Retina (tissue), 1 donor: Measurements from ENCODE around the gene THSD7A.
A peak's percentile ranks its signal among the peaks of the same experiment; 100 is the strongest.

Experiments used
- DNase-seq: peaks from one replicate; pipeline ENCODE4 v3.0.0-alpha.2; 2016

Gene THSD7A, protein sequence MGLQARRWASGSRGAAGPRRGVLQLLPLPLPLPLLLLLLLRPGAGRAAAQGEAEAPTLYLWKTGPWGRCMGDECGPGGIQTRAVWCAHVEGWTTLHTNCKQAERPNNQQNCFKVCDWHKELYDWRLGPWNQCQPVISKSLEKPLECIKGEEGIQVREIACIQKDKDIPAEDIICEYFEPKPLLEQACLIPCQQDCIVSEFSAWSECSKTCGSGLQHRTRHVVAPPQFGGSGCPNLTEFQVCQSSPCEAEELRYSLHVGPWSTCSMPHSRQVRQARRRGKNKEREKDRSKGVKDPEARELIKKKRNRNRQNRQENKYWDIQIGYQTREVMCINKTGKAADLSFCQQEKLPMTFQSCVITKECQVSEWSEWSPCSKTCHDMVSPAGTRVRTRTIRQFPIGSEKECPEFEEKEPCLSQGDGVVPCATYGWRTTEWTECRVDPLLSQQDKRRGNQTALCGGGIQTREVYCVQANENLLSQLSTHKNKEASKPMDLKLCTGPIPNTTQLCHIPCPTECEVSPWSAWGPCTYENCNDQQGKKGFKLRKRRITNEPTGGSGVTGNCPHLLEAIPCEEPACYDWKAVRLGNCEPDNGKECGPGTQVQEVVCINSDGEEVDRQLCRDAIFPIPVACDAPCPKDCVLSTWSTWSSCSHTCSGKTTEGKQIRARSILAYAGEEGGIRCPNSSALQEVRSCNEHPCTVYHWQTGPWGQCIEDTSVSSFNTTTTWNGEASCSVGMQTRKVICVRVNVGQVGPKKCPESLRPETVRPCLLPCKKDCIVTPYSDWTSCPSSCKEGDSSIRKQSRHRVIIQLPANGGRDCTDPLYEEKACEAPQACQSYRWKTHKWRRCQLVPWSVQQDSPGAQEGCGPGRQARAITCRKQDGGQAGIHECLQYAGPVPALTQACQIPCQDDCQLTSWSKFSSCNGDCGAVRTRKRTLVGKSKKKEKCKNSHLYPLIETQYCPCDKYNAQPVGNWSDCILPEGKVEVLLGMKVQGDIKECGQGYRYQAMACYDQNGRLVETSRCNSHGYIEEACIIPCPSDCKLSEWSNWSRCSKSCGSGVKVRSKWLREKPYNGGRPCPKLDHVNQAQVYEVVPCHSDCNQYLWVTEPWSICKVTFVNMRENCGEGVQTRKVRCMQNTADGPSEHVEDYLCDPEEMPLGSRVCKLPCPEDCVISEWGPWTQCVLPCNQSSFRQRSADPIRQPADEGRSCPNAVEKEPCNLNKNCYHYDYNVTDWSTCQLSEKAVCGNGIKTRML (N-terminal part only)

DNA sequence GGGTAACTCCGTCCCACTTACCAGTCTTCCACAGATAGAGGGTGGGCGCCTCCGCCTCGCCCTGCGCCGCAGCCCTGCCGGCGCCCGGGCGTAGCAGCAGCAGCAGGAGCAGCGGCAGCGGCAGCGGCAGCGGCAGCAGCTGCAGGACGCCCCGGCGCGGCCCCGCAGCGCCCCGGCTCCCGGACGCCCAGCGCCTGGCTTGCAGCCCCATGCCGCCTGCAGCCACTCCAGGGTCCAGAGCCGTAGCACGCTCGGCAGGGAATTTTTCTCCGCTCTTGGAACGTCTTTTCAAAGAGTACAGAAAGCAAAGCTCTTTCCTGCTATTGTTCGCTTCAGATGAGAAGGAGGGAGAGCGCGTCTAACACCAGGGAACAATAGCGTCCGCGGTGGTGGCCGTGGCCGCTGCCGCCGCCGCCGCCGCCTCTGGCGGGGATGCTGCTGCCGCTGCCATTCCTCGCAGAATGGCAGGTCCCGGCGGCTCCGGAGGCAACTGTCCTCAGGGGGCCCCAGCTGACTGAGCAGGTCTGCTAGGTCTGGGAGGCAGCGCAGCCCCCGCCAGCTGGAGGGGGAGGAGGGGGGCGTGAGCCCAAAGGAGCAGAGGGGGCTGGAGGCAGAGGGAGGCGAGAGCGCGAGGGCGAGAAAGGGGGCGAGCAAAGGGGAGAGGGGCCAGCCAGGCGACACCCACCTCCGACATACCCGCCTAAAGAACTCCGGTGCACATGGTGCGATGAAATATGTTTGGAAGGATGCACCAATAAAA is at the start of gene THSD7A:
TSS of gene THSD7A (minus strand) at position 463 of the 760 bp plus-strand sequence. CDS start at position 211, 252 bp downstream.
- DNase-seq: peak; percentile 95

DNA sequence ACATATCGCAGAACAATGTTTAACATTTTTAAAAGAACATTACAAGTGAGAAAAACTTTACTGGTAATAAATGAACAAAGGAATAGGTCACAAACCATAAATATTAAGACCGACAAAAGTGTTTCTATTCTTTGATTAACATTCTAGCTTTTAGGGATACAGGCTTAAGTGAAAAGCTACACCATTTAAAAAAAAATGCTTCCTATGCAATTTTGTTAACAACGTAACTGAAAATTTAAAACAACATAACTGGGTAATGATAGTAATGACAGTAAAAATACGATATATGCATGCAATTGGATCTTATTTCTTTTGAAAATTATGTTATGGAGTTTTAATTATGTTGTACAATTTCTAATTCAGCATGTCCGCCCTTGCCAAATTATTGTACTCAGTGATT is 49.7 kb upstream of the THSD7A start:
- DNase-seq: no peak

DNA sequence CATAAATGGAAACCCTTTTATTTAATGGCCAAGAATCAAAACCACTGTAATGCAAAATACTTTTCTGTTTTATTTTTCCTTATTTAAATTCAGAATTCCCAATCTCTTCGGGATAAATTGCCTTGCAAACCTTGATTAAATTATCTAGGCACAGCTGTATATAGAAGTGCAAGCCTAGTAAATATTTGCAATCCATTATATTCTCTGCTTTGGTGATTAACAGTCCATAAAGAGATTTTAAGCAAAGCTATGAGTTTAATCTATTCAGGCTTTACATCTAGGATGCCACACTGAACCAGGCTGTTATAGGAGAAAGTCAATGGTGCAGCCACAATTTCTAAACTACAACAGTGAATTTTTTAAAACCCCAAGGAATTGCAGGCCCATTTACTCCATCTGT is 43.6 kb upstream of the THSD7A start:
- DNase-seq: no peak

DNA sequence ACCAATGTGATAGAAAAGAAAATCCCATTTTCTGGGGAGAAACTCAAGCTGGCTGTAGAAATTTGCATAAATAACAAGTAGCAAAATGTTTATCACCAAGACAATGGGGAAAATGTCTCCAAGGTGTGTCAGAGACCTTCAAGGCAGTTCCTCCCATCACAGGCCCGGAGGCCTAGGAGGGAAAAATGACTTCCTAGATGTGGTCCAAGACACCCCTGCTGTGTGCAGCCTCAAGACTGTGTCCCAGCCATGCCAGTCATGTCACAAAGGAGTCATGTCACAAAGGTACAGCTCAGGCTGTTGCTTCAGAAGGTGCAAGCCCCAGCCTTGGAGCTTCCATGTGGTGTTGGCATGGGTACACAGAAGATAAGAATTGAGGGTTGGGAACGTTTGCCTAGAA is 33.7 kb upstream of the THSD7A start:
- no peak for DNase-seq

DNA sequence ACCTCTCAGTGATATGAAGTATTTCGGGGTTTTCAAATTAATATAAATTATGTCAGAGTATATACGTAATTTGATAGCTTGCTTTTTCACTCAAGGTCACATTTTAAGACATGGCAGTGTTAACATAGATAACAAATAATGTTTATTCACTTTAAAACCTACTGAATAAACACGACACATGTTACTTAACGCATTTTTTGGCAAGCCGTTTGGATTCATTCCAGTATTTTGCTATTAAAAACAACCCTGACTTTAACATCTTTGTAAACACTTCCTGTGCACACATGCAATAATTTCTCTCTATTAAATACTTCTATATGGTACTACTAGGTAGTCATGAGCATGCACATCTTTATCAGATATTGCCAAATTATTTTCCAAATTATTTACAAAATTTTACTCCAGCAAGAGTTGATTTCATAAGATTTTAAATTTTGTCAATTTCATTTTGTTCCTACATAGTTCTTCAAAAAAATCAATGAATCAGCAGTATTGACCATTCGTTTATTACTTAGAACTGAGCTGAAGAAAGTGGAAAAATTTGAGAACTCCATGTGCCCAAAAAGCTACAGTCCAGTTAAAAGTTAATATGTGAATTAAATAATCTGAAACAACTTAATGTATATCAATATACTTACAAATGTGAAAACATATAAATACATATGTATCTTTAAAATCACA is 26.8 kb upstream of the THSD7A start:
- no peak for DNase-seq

DNA sequence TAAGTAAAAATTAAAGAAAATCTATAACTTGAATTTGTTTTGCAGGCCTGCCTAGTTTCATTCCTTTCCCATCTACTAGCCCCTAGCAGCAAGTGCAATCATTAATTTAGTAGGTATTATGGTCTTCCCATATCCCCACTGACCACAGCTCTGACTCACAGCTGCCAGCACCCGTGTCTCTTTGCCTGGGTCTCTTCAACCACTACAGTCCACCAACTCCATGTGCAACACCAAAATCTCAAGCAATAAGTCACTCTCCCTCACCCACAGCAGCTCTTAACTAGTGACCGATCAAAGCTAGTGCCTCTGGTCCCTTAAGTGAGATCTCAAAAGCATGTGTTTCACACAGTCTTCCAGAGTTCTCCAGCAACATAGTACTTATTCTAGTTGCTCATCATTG is 26.0 kb upstream of the THSD7A start:
- no peak for DNase-seq

DNA sequence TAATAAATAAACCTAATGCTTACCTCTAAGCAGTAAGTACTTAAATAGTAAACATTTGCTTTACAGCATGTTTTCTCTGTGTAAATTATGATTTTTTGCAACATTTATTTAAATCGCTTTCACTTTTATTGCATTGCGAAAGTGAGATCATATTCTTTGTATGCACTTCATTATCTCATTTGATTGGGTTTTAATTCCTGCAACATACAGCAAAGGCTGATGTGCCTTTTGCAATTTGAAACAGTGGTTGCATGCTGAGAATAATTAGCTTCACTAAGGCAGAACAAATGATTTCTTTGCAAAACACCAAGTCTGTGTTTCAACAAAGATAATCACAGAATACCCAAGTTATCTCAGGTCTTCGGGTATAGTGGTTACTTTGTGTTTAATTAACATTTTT is 16.3 kb upstream of the THSD7A start:
- no peak for DNase-seq

DNA sequence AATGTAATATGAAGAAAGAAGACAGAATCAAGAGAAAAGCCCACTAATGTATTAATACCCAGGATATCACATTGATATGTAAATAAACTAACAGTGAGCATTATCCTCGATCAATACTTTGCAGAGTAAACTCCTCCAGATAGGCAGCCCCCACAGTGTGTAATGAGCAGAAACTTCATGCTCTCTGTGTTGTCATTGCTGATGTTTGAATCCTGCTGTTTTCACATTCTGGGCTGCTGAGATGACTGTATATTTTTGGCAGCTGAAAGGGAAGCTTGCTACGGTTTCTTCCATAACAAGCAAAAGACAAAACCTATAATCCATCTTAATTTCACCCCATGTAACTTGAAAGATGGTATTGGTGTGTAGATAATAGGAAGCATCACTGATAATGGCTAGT is 15.3 kb upstream of the THSD7A start:
- peak; percentile 14 for DNase-seq

- no peak for DNase-seq
Observed at GRCh38 chr7:11846361-11846955, 14.5 kb upstream of the THSD7A start.

- DNase-seq: no peak
Observed at GRCh38 chr7:11843113-11843765, 11.2 kb upstream of the THSD7A start.

DNA sequence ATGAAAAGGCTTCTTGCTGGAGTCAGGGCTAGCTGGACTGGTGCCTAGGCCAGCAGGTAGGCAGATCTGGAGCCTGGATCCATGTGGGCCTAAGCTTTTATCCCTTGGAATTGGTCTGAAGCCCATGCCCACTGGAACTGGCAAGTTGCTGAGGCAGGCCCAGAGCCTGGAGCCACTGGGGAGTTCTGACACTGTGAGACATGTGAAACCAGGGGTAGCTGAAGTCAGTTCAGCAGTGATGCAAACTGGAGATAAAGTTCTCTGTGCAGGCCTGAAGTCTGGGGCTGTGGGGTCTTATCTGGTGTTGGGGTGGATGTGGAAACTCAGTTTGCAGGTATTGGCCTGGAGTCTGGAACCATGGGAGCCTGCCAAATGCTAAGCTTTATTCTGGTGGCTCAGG is 9.7 kb upstream of the THSD7A start:
- no peak for DNase-seq

- peak; percentile 3 for DNase-seq
Observed at GRCh38 chr7:11835260-11835659, 3.3 kb upstream of the THSD7A start.

DNA sequence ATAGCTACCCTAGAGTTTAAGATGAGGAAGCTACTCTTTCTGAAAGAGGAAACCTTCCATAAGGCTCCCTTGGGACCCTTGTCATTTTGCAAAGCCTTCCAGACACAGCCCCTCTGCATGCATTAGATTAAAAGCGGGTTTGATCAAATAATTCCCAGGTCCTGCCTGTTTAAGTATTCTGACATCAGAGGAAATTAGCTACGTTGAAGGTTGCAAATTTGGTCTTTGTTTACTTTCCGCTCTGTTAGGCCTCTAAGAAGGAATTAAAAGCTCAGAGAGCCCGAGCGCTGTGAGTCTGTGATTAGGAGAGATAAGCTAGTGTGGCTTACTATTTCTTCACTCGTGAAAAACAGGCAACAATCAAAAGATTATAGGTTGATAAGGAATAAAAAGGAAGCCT is 1.4 kb upstream of the THSD7A start:
- DNase-seq: peak; percentile 50

- DNase-seq: peak; percentile 67
Observed at GRCh38 chr7:11831156-11831735, 752 bp downstream of the THSD7A start.

GRCh38 chr7:11830582-11831155 is 1.3 kb downstream of the THSD7A start:
- DNase-seq: no peak

- peak; percentile 8 for DNase-seq
Observed at GRCh38 chr7:11829954-11830353, 2.0 kb downstream of the THSD7A start.

DNA sequence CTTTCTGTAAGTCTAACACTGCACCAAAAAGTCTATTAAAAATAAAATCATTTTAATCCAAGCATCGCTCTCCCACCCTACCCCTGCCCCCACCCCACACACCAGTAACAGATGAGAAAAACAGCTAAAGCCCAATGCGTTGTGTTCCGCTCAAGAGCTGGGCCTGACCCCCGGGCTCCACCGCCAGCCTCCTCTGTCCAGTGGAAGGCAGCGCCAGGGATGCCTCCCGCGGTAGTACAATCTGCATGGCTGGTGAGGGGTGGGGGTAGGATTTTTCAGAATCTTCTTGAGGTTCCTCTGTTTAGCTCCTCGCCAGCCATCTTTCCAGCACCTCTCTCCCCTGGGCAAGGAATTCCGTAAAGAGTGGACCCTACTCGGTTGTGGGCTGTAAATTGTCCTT is 12.1 kb downstream of the THSD7A start:
- no peak for DNase-seq

DNA sequence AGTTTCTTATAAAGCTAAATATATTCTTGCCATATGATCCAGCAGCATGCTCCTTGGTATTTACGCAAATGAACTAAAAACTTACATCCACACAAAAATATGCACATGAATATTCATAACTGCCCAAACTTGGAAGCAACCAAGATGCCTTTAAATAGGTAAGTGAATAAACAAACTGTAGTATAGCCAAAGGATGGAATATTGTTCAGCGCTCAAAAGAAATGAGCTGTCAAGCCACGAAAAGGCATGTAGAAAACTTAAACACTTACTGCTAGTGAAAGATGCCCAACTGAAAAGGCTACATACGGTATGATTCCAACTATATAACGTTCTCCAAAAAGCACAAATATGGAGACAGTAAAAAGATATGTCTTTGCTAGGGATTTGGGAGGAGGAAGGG is 12.7 kb downstream of the THSD7A start:
- DNase-seq: no peak

DNA sequence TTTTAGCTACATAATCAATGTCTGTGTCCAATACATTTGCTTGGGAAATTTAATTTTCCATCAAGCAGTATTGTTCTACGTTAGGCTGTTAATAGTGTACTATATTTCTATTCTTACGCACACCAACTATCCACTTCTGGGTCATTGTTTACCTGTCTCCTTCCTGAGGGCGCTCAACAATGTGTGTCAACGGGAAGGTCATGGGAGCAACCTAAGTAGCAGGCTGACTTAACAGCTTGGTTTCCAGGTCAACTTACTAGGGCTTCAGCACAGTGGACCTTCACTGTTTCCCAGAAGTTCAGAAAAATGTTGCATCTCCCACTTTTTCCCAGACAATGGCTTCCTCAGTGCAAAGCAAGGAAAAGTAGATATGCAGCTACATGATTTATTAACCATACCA is 13.7 kb downstream of the THSD7A start:
- no peak for DNase-seq

DNA sequence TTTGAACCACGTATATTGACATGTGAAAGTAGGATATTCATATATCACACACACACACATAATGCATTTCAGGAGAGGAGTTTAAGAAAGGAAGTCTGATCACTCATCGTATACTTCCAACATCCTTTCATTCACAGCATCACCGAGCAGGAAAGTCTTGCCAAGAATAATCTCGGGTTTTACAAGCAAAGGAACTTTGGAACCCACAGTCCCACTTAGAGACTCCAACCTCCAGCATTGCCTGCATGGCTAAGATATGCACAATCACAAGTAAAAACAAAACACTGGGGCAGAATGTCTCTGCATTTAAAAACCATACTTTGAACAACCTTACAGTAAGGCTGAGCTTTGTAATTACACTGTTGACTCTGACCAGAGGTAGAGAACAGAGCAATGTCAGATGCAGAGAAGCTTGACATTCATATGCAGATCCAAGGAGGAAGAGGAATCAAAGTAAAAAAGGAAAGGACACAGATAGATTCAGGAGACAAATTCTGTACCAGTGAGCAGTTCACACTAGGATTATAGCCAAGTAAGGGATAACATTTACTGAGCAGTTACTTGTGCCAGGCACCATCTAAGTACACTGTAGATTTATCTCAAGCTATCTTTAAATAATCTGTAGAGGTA is 14.8 kb downstream of the THSD7A start:
- DNase-seq: no peak
